ENCODE results near the gene RRP1.

RRP1 gene

DNA sequence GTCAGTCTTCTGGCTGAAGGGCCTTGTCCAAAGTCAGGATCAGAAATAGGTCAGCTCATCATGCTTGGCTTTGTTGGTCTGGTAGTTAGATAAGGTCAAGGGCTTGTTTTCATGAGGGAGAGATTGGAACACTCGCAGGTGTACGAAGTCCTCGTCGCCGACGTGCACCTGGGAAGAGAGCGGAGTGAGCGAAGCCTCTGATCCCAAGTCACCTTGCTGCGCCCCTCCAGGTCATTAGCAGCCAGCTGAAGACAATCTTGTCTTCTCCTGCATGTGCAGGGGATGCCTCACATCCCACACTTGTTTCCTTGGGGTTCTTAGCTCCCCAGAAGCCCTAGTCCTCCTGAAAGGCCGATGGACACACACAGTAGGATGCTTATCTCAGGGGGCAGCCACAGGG is 15.2 kb upstream of the RRP1 start:
- Histone ChIP-seq H3K9ac (ENCODE audit: low read length) (no peak overlapping the region; the same call in 1 of the 2 replicates), H3K9me2 (ENCODE audit: low read depth, low read length) (no peaks in the 10 kb centered on the region), H3K4me1 (ENCODE audit: insufficient read depth, low read length, severe bottlenecking) (peaks cover 31% of the 10 kb centered on the region), H2AFZ (ENCODE audit: low read length) (no peak overlapping the region), H3K27ac (ENCODE audit: low read depth, low read length, poor library complexity, severe bottlenecking) (peak overlapping the region; percentile 14), H3K9me3 (ENCODE audit: low read length) (no peaks in the 10 kb centered on the region), H3K4me3 (ENCODE audit: low read depth, low read length, poor library complexity, severe bottlenecking) (no peak overlapping the region), H3K79me2 (ENCODE audit: insufficient read depth, low read length) (no peaks in the 10 kb centered on the region), H3K36me3 (ENCODE audit: insufficient read depth, low read length) (peaks cover 30% of the 10 kb centered on the region), H3K27me3 (ENCODE audit: insufficient read depth, low read length) (no peaks in the 10 kb centered on the region), H3K4me2 (ENCODE audit: low read length) (peak overlapping the region; percentile 74), H4K20me1 (ENCODE audit: insufficient read depth, low read length) (no peaks in the 10 kb centered on the region), H3F3A (ENCODE audit: insufficient read depth, low read length) (no peaks in the 10 kb centered on the region)
- TF ChIP-seq EZH2 (IDR thresholded peaks at IDR 0.05; ENCODE audit: borderline replicate concordance, low read length), result no peak
- TF ChIP-seq, protein P1, sequence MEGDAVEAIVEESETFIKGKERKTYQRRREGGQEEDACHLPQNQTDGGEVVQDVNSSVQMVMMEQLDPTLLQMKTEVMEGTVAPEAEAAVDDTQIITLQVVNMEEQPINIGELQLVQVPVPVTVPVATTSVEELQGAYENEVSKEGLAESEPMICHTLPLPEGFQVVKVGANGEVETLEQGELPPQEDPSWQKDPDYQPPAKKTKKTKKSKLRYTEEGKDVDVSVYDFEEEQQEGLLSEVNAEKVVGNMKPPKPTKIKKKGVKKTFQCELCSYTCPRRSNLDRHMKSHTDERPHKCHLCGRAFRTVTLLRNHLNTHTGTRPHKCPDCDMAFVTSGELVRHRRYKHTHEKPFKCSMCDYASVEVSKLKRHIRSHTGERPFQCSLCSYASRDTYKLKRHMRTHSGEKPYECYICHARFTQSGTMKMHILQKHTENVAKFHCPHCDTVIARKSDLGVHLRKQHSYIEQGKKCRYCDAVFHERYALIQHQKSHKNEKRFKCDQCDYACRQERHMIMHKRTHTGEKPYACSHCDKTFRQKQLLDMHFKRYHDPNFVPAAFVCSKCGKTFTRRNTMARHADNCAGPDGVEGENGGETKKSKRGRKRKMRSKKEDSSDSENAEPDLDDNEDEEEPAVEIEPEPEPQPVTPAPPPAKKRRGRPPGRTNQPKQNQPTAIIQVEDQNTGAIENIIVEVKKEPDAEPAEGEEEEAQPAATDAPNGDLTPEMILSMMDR (IDR thresholded peaks at IDR 0.05; ENCODE audit: low read length), result no peak

DNA sequence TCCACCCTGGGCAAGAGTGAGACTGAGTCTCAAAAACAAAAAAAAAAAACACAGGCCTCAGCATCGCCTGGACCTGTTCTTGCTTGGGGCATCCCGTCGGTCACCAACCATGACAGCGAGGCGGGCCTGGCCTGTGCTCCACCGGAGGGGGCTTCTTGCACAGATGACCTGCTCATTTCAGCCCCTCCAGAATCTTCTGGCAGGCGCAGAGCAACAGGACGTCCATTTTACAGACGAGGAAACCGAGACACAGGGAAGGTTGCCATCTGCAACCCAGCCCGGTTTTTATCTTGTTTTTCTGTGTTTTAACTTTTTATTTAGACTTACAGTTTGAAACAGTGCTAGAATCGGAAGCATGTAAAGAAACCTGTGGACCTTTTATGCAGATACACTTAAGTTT is 14.2 kb upstream of the RRP1 start:
- H3K4me2 ChIP-seq (ENCODE audit: low read length), result peak overlapping the region; percentile 74
- H2AFZ ChIP-seq (ENCODE audit: low read length), result no peak overlapping the region
- no peaks in the 10 kb centered on the region for H3K27me3 ChIP-seq (ENCODE audit: insufficient read depth, low read length)
- peaks cover 39% of the 10 kb centered on the region for H3K4me1 ChIP-seq (ENCODE audit: insufficient read depth, low read length, severe bottlenecking)
- peak overlapping the region; percentile 87 for H3K9ac ChIP-seq (ENCODE audit: low read length)
- H3K9me3 ChIP-seq (ENCODE audit: low read length), result no peaks in the 10 kb centered on the region
- no peaks in the 10 kb centered on the region for H4K20me1 ChIP-seq (ENCODE audit: insufficient read depth, low read length)
- H3K36me3 ChIP-seq (ENCODE audit: insufficient read depth, low read length), result peaks cover 30% of the 10 kb centered on the region
- H3K4me3 ChIP-seq (ENCODE audit: low read depth, low read length, poor library complexity, severe bottlenecking), result peak overlapping the region; percentile 95
- peak overlapping the region; percentile 9 for H3K27ac ChIP-seq (ENCODE audit: low read depth, low read length, poor library complexity, severe bottlenecking)
- H3K9me2 ChIP-seq (ENCODE audit: low read depth, low read length), result no peaks in the 10 kb centered on the region
- no peak for TF ChIP-seq EZH2 (IDR thresholded peaks at IDR 0.05; ENCODE audit: borderline replicate concordance, low read length)
- TF ChIP-seq, protein P1 (IDR thresholded peaks at IDR 0.05; ENCODE audit: low read length), result no peak
- H3F3A ChIP-seq (ENCODE audit: insufficient read depth, low read length), result peaks cover 5% of the 10 kb centered on the region
- H3K79me2 ChIP-seq (ENCODE audit: insufficient read depth, low read length), result no peaks in the 10 kb centered on the region

DNA sequence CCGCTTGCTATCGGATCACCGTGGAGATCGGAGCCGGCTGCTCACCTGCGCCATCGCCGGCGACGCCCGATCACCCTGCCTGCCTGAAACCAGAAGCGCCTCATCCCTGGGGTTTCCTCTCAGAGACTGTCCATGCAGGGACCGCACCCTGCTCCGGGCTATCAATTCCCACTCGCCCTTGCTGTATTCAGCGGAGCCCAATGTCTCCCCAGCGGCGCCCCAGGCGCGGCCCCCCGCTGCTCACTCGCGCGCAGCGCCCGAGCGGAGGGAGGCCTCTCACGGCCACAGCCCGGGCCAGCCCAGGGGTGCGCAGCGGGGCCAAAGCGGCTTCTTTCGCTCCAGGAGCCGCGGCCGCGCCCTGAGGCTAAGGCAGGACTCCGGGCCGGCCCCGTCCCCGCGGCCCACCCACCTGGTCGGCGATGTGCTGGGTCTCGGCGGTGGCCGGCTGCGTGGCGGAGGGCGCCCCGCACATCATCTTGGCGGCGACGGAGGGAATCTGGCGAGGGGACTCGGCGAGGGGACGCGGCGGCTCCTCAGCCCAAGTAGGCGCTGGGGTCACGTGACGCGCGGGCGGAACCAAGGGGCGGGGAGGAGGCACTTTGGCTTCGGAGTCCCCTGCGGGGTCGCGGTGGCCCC is 13.5 kb upstream of the RRP1 start, which contains the start of gene CSTB:
TSS of gene CSTB (minus strand) at position 514 of the 636 bp plus-strand sequence. CDS start at position 475, 39 bp downstream.
- Histone ChIP-seq H3K27ac (ENCODE audit: low read depth, low read length, poor library complexity, severe bottlenecking) (peak within 1 kb of the TSS; percentile 9), H2AFZ (ENCODE audit: low read length) (no peak within 1 kb of the TSS), H3K4me1 (ENCODE audit: insufficient read depth, low read length, severe bottlenecking) (peaks cover 46% of the 10 kb centered on the region), H3K36me3 (ENCODE audit: insufficient read depth, low read length) (peaks cover 30% of the 10 kb centered on the region), H3F3A (ENCODE audit: insufficient read depth, low read length) (peaks cover 10% of the 10 kb centered on the region), H3K9me2 (ENCODE audit: low read depth, low read length) (no peaks in the 10 kb centered on the region), H3K9me3 (ENCODE audit: low read length) (no peaks in the 10 kb centered on the region), H3K4me2 (ENCODE audit: low read length) (peak within 1 kb of the TSS; percentile 74), H4K20me1 (ENCODE audit: insufficient read depth, low read length) (no peaks in the 10 kb centered on the region), H3K9ac (ENCODE audit: low read length) (peak within 1 kb of the TSS; percentile 87), H3K79me2 (ENCODE audit: insufficient read depth, low read length) (no peaks in the 10 kb centered on the region), H3K27me3 (ENCODE audit: insufficient read depth, low read length) (no peaks in the 10 kb centered on the region), H3K4me3 (ENCODE audit: low read depth, low read length, poor library complexity, severe bottlenecking) (peak within 1 kb of the TSS; percentile 95)
- TF ChIP-seq, protein P1 (IDR thresholded peaks at IDR 0.05; ENCODE audit: low read length), result peak; percentile 13; the same call in 1 of the 2 replicates
- TF ChIP-seq EZH2 (IDR thresholded peaks at IDR 0.05; ENCODE audit: borderline replicate concordance, low read length), result no peak

Measured in OCI-LY1 (cell line).